ENCODE results near the gene GDF9.

GRCh38 chr5:132840896-132841295, 25.4 kb downstream of the GDF9 start:
- TF ChIP-seq CTCF (IDR thresholded peaks at IDR 0.05) (no peak), POLR2AphosphoS5 (IDR thresholded peaks at IDR 0.05) (no peak)

Measured in upper lobe of left lung (tissue), 4 donors.